Smooth muscle cell (in vitro differentiated cells): ENCODE measurements around the gene PPP1R9B. TPM values are rescaled to one million over a fixed set of nuclear protein-coding genes. Genes with fewer than 3 reads are reported as not detected.

Experiments
- DNase-seq: peaks from one replicate; lab custom pipeline; 2025; ENCODE audit not compliant: unreplicated experiment; lab: John Stamatoyannopoulos, UW
- H2AFZ ChIP-seq: fragments of 200-600 bp; sonication (generic); 2 replicates; pipeline ENCODE4 v1.6.0; 2016; ENCODE audit warnings: antibody characterized with exemption, low read depth, mild to moderate bottlenecking
- H3F3A ChIP-seq: fragments of 200-600 bp; sonication (generic); 2 replicates; pipeline ENCODE4 v1.6.0; 2017; ENCODE audit warnings: antibody characterized with exemption, low read depth
- H3K27ac ChIP-seq: fragments of 200-600 bp; sonication (generic); 2 replicates; pipeline ENCODE4 v1.5.1; 2016; ENCODE audit warnings: low read depth, mild to moderate bottlenecking
- H3K27me3 ChIP-seq: fragments of 200-600 bp; sonication (generic); 2 replicates; pipeline ENCODE4 v1.6.1; 2016; ENCODE audit warnings: low read depth, mild to moderate bottlenecking
- H3K36me3 ChIP-seq: fragments of 200-600 bp; sonication (generic); 2 replicates; pipeline ENCODE4 v1.5.1; 2016; ENCODE audit warnings: low read depth
- H3K4me1 ChIP-seq: fragments of 200-600 bp; sonication (generic); 2 replicates; pipeline ENCODE4 v1.5.1; 2016; ENCODE audit warnings: low read depth
- H3K4me2 ChIP-seq: fragments of 200-600 bp; sonication (generic); 2 replicates; pipeline ENCODE4 v1.6.0; 2016; ENCODE audit warnings: mild to moderate bottlenecking
- H3K4me3 ChIP-seq: fragments of 200-600 bp; sonication (generic); 2 replicates; pipeline ENCODE4 v1.5.1; 2016; ENCODE audit warnings: mild to moderate bottlenecking
- H3K79me2 ChIP-seq: fragments of 200-600 bp; sonication (generic); 2 replicates; pipeline ENCODE4 v1.6.0; 2016; ENCODE audit warnings: low read depth, mild to moderate bottlenecking
- H3K9ac ChIP-seq: fragments of 200-600 bp; sonication (generic); 2 replicates; pipeline ENCODE4 v1.6.0; 2016; ENCODE audit warnings: low read depth
- H3K9me3 ChIP-seq: fragments of 200-600 bp; sonication (generic); replicated peaks from 2 replicates; pipeline ENCODE4 v1.5.1; 2016; ENCODE audit warnings: low read depth
- H4K20me1 ChIP-seq: fragments of 200-600 bp; sonication (generic); 2 replicates; pipeline ENCODE4 v1.6.0; 2016; ENCODE audit warnings: low read depth
- CTCF ChIP-seq: fragments of 200-600 bp; sonication (generic); IDR thresholded peaks from 2 replicates; pipeline ENCODE4 v1.5.1; 2017; ENCODE audit warnings: borderline replicate concordance, mild to moderate bottlenecking, antibody characterized with exemption; ENCODE audit not compliant: insufficient read depth, poor library complexity, severe bottlenecking
- WGBS: methylation state at CpG from one replicate; pipeline ENCODE4 v1.1.7; 2016; ENCODE audit warnings: low lambda C conversion rate; 5-methylcytosine and 5-hydroxymethylcytosine counted together
- polyA plus RNA-seq: library from polyadenylated mRNA; unstranded; fragments of >200 nt; fragmentation: Nextera tagmentation; extraction: Ambion mirVana; gene quantifications from 2 replicates; pipeline ENCODE4 v1.2.1, GENCODE V29; 2016
- total RNA-seq: library from RNA; depleted of rRNA; stranded (reverse); fragments of >200 nt; gene quantifications from 2 replicates; pipeline ENCODE4 v1.2.3, GENCODE V29; 2014

Gene PPP1R9B
- total and polyA plus RNA-seq, 2 experiments from 2014 or later, result 6.7 to 20.8 TPM

GRCh38 chr17:50157891-50158290, 7.4 kb upstream of the PPP1R9B start:
- Histone ChIP-seq H3K27ac (no peak overlapping the region), H3F3A (peaks cover 7% of the 10 kb centered on the region), H2AFZ (no peak overlapping the region), H3K9me3 (no peaks in the 10 kb centered on the region), H3K36me3 (no peaks in the 10 kb centered on the region), H3K4me1 (peaks cover 4% of the 10 kb centered on the region), H3K4me3 (no peak overlapping the region), H3K27me3 (no peaks in the 10 kb centered on the region), H3K79me2 (no peaks in the 10 kb centered on the region), H4K20me1 (no peaks in the 10 kb centered on the region), H3K9ac (no peak overlapping the region), H3K4me2 (no peak overlapping the region)
- no peak for TF ChIP-seq CTCF
- WGBS, result 77% methylated on average over 4 of the region's 4 CpGs
- DNase-seq, result no peak

GRCh38 chr17:50155115-50155819, 4.8 kb upstream of the PPP1R9B start:
- TF ChIP-seq CTCF, result no peak
- Histone ChIP-seq H3K9me3 (no peaks in the 10 kb centered on the region), H4K20me1 (no peaks in the 10 kb centered on the region), H3K27ac (peak overlapping the region; percentile 50), H3K4me3 (no peak overlapping the region), H3K4me1 (peaks cover 8% of the 10 kb centered on the region), H2AFZ (no peak overlapping the region), H3F3A (peaks cover 12% of the 10 kb centered on the region), H3K36me3 (no peaks in the 10 kb centered on the region), H3K27me3 (no peaks in the 10 kb centered on the region), H3K4me2 (peak overlapping the region; percentile 27), H3K9ac (no peak overlapping the region), H3K79me2 (peaks cover 6% of the 10 kb centered on the region)
- 68% methylated on average over 8 of the region's 8 CpGs for WGBS
- no peak for DNase-seq

GRCh38 chr17:50154604-50155003, 4.1 kb upstream of the PPP1R9B start:
- H3K4me2 ChIP-seq, result no peak overlapping the region

More at GRCh38 chr17:50154604-50155003, 4.1 kb upstream of the PPP1R9B start:
- Histone ChIP-seq H4K20me1 (peaks cover 3% of the 10 kb centered on the region), H3K36me3 (no peaks in the 10 kb centered on the region), H2AFZ (no peak overlapping the region), H3K79me2 (peaks cover 12% of the 10 kb centered on the region), H3K27ac (no peak overlapping the region), H3K9ac (no peak overlapping the region), H3K4me1 (peaks cover 8% of the 10 kb centered on the region), H3K9me3 (no peaks in the 10 kb centered on the region), H3K27me3 (no peaks in the 10 kb centered on the region), H3K4me3 (no peak overlapping the region), H3F3A (peaks cover 12% of the 10 kb centered on the region)
- TF ChIP-seq CTCF, result no peak
- DNase-seq, result no peak
- WGBS, result 85% methylated on average over 1 of the region's 1 CpG
